ENCODE results near the gene ZNF664.
A peak's percentile ranks its signal among the peaks of the same experiment; 100 is the strongest.

Gene ZNF664

DNA sequence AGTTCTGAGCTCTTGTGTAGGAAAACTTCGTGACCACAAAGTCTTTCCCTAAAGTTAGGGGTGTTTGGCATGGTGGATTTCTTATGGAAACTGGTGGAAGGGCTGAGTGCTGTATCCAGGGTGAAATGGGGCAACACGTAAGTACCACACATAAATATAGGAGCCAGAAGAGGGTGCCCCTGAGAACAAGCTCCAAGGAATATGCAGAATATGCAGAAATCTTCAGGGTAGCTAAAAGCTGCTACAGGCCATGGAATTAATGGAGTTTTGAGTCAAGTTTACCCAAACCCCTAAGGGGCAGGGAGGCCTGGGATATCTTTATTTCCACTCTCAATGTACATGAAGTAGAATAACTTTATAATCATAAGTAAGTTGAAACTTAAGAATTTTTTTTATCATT is 44.0 kb downstream of the ZNF664 start:
- no peak for DNase-seq (ENCODE audit: low read depth)
- TF ChIP-seq, protein P1, sequence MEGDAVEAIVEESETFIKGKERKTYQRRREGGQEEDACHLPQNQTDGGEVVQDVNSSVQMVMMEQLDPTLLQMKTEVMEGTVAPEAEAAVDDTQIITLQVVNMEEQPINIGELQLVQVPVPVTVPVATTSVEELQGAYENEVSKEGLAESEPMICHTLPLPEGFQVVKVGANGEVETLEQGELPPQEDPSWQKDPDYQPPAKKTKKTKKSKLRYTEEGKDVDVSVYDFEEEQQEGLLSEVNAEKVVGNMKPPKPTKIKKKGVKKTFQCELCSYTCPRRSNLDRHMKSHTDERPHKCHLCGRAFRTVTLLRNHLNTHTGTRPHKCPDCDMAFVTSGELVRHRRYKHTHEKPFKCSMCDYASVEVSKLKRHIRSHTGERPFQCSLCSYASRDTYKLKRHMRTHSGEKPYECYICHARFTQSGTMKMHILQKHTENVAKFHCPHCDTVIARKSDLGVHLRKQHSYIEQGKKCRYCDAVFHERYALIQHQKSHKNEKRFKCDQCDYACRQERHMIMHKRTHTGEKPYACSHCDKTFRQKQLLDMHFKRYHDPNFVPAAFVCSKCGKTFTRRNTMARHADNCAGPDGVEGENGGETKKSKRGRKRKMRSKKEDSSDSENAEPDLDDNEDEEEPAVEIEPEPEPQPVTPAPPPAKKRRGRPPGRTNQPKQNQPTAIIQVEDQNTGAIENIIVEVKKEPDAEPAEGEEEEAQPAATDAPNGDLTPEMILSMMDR (conservative IDR thresholded peaks at IDR 0.05; ENCODE audit: low read depth, low read length), result no peak
- H3K4me3 ChIP-seq (ENCODE audit: low read depth, low read length), result no peak overlapping the region

DNA sequence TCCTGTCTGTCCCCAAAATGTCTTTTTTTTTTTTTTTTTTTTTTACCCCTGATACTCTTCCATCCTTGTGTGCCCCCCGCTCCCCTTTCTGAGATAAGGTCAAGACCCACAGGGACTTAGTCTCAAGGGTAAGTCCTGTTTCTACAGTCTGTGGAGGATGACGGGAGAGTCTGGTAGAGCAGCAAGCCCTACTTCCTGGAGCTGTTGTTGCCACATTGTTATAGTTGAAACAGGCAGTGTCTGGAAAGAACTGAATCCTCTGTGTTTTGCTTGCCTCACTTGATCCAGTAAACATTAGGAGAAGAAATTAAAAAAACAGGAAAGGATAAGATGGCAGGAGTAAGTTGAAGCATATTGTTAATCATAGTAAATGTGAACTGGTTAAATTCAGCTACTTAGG is 45.5 kb downstream of the ZNF664 start:
- TF ChIP-seq, protein P1 (conservative IDR thresholded peaks at IDR 0.05; ENCODE audit: low read depth, low read length), result no peak
- DNase-seq (ENCODE audit: low read depth), result no peak
- H3K4me3 ChIP-seq (ENCODE audit: low read depth, low read length), result no peak overlapping the region

DNA sequence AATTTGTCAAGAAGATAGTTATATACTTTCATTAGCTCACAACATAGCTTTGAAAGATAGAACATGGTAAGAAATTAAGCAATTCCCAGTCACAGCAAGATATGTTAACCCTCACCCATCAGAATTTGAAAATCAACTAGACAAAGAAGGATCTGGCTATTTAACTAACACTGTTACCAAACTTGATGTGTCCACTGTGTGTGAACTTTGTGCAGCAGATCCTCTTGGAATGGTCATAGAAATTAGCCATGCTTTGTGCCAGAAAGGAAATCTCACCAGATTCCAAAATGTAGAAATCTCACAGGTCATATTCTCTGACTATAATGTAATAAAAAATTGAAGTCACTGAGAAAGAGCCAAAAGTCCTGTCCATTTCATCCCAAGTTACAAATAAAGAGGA is 46.1 kb downstream of the ZNF664 start:
- no peak for DNase-seq (ENCODE audit: low read depth)
- TF ChIP-seq, protein P1 (conservative IDR thresholded peaks at IDR 0.05; ENCODE audit: low read depth, low read length), result no peak
- no peak overlapping the region for H3K4me3 ChIP-seq (ENCODE audit: low read depth, low read length)

DNA sequence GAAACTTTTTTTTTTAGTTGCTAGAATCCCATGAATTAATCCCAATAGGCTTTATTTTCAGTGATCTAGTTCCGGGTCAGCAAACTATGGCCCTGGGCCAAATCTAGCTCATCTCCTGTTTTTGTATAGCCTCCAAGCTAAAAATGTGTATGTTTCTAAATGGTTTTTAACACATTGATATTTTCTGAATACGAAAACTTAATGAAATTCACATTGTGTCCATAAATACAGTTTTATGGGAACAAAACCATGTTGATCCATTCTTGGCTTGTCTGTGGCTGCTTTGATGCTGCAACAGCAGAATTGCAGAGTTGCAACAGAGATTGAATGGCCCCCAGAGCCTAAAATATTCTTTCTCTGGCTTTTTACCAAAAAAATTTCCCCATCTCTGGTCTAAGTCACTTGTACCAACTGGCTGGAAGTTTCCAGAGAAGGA is 47.5 kb downstream of the ZNF664 start:
- DNase-seq (ENCODE audit: low read depth), result peak; percentile 44
- TF ChIP-seq, protein P1 (conservative IDR thresholded peaks at IDR 0.05; ENCODE audit: low read depth, low read length), result no peak
- no peak overlapping the region for H3K4me3 ChIP-seq (ENCODE audit: low read depth, low read length)

DNA sequence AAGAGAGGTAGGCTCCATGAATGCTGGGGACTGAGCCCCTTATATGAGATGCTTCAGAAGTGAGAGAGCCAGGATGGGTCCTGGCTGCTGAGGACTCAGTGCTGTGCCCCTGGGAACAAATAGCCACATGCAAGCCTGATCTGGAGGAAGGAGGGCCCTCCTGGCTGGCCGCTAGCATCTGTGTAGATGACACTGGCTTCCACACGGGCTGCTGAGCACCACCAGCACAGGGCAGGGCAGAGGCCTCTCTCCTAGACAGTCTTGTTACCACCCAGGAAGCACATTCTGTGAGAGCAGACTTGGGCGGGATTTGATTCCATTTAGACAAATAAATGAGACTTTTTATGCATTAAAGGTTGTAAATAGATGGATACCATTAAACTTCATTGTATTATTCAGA is 48.0 kb downstream of the ZNF664 start:
- TF ChIP-seq, protein P1 (conservative IDR thresholded peaks at IDR 0.05; ENCODE audit: low read depth, low read length), result no peak
- no peak for DNase-seq (ENCODE audit: low read depth)
- H3K4me3 ChIP-seq (ENCODE audit: low read depth, low read length), result no peak overlapping the region

DNA sequence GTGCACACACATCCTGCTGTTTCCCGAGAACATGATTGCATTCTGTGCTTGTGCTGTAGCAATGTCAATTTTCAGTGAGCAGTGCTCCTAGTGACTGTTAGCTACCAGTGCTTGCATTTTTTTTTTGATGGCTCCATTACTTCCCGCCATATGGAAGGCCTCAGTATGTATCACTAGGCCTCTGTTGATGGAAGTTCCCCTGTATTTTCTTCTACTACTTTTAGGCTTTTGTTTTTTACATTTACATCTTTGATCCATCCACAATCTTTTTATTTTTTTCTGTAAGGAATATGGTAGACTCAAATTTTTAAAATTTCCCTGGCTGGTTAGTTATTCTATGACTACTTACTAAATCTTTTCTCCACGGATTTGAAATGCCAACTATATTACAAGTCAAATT is 49.1 kb downstream of the ZNF664 start:
- no peak overlapping the region for H3K4me3 ChIP-seq (ENCODE audit: low read depth, low read length)
- TF ChIP-seq, protein P1 (conservative IDR thresholded peaks at IDR 0.05; ENCODE audit: low read depth, low read length), result no peak
- DNase-seq (ENCODE audit: low read depth), result no peak

DNA sequence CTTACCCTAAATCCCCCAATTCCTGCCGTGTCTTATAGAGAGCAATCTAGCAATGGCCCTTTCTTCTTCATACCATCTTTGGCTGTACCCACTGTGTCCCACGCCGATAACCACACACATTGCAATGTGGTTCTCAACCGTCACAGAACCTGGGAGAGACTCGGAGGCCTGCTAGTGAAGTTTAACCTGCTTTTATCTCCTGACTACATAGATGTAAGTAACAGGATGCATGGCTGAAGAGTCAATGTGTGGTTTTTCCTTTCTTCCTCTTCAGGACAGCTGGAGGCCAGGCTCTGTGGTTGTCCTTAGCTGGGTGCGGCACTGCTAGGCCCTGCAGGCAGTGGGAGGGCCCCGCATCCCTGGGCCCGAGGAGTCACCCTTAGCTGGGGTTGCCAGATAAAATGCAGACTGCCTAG is 51.3 kb downstream of the ZNF664 start:
- no peak for DNase-seq (ENCODE audit: low read depth)
- TF ChIP-seq, protein P1 (conservative IDR thresholded peaks at IDR 0.05; ENCODE audit: low read depth, low read length), result no peak
- H3K4me3 ChIP-seq (ENCODE audit: low read depth, low read length), result no peak overlapping the region

Measured in choroid plexus epithelial cell (primary cell).